IMR-90 (cell line): ENCODE measurements around the gene SVIP. TPM values are rescaled to one million over a fixed set of nuclear protein-coding genes. Genes with fewer than 3 reads are reported as not detected.

Experiments used
- ATAC-seq: fragments of 200-7000 bp; cut with Tn5 transposase; 2 replicates; pipeline ENCODE4 v1.9.1; 2020; ENCODE audit warnings: low read depth, mild to moderate bottlenecking, moderate library complexity
- BruUV-seq: library from RNA; stranded (reverse); fragments of 400-500 nt; replicated peaks from 2 replicates; lab custom pipeline; 2021; lab: Mats Ljungman, UMichigan
- CTCF ChIA-PET: fragments of 300-600 bp; formaldehyde crosslinking; extraction: SDS; loops from one replicate; lab custom pipeline; 2021; ENCODE audit warnings: antibody characterized with exemption; lab: Yijun Ruan, JAX
- POLR2A ChIA-PET: fragments of 300-600 bp; sonication (Branson Sonifier 250); formaldehyde crosslinking; loops from one replicate; lab custom pipeline; 2022; ENCODE audit warnings: antibody characterized with exemption; ENCODE audit not compliant: unreplicated experiment; lab: Charles Lee
- DNase-seq: peaks from one replicate; pipeline ENCODE4 v3.0.0; 2013
- H2AFZ ChIP-seq: replicated peaks from 2 replicates; pipeline ENCODE3; 2013; ENCODE audit warnings: low read length, mild to moderate bottlenecking; ENCODE audit not compliant: poor library complexity
- H2AK5ac ChIP-seq: 2 replicates; pipeline ENCODE4 v1.6.1; 2013; ENCODE audit warnings: low read depth, low read length, inconsistent platforms
- H2AK9ac ChIP-seq: replicated peaks from 2 replicates; pipeline ENCODE3; 2013; ENCODE audit warnings: mild to moderate bottlenecking, low read depth, low read length, moderate library complexity; ENCODE audit not compliant: poor library complexity
- H2BK120ac ChIP-seq: 2 replicates; pipeline ENCODE4 v1.6.1; 2013; ENCODE audit warnings: low read depth, low read length, inconsistent platforms
- H2BK15ac ChIP-seq: 3 replicates; pipeline ENCODE4 v1.6.1; 2013; ENCODE audit warnings: low read depth, low read length, inconsistent platforms
- H2BK20ac ChIP-seq: 2 replicates; pipeline ENCODE4 v1.6.1; 2013; ENCODE audit warnings: low read depth, mild to moderate bottlenecking, inconsistent platforms, low read length, moderate library complexity
- H2BK5ac ChIP-seq: 2 replicates; pipeline ENCODE4 v1.6.1; 2013; ENCODE audit warnings: mild to moderate bottlenecking, low read depth, low read length, inconsistent platforms; ENCODE audit not compliant: poor library complexity, severe bottlenecking
- H3K14ac ChIP-seq: replicated peaks from 2 replicates; pipeline ENCODE4 v1.6.1; 2013; ENCODE audit warnings: low read depth, low read length, inconsistent platforms
- H3K18ac ChIP-seq: 2 replicates; pipeline ENCODE4 v1.6.1; 2013; ENCODE audit warnings: low read depth, low read length, control low read depth
- H3K23ac ChIP-seq: 2 replicates; pipeline ENCODE4 v1.6.1; 2013; ENCODE audit warnings: low read depth, low read length, inconsistent platforms
- H3K27ac ChIP-seq: 2 replicates; pipeline ENCODE4 v1.5.1; 2013; ENCODE audit warnings: mild to moderate bottlenecking, control low read depth, low read length; ENCODE audit not compliant: insufficient read depth
- H3K27me3 ChIP-seq: 2 replicates; pipeline ENCODE4 v1.6.1; 2013; ENCODE audit warnings: low read length; ENCODE audit not compliant: control insufficient read depth, insufficient read depth
- H3K36me3 ChIP-seq: 2 replicates; pipeline ENCODE4 v1.6.1; 2013; ENCODE audit warnings: low read length, mixed read lengths; ENCODE audit not compliant: control insufficient read depth, insufficient read depth
- H3K4ac ChIP-seq: 2 replicates; pipeline ENCODE4 v1.6.1; 2013; ENCODE audit warnings: low read depth, low read length, inconsistent platforms
- H3K4me1 ChIP-seq: 2 replicates; pipeline ENCODE4 v1.6.1; 2013; ENCODE audit warnings: low read length, mixed read lengths; ENCODE audit not compliant: control insufficient read depth, insufficient read depth
- H3K4me2 ChIP-seq: 2 replicates; pipeline ENCODE4 v1.6.1; 2013; ENCODE audit warnings: low read depth, mild to moderate bottlenecking, control low read depth, low read length, moderate library complexity
- H3K4me3 ChIP-seq: 2 replicates; pipeline ENCODE4 v1.5.1; 2013; ENCODE audit warnings: low read depth, mild to moderate bottlenecking, control low read depth, low read length, moderate library complexity; ENCODE audit not compliant: insufficient read depth
- H3K56ac ChIP-seq: 2 replicates; pipeline ENCODE4 v1.6.1; 2013; ENCODE audit warnings: low read length, inconsistent platforms; ENCODE audit not compliant: insufficient read depth; ENCODE audit errors: extremely low read depth
- H3K79me1 ChIP-seq, 2 experiments: 2 replicates each; pipeline ENCODE4 v1.6.1; 2013; ENCODE audit warnings: low read length in 2 of 2, inconsistent platforms in 1 of 2, low read depth in 1 of 2
- H3K9ac ChIP-seq: 2 replicates; pipeline ENCODE4 v1.6.1; 2013; ENCODE audit warnings: low read depth, low read length, control low read depth
- H3K9me1 ChIP-seq: 2 replicates; pipeline ENCODE4 v1.6.1; 2013; ENCODE audit warnings: low read length, inconsistent platforms; ENCODE audit not compliant: insufficient read depth
- H3K9me3 ChIP-seq: 2 replicates; pipeline ENCODE4 v1.6.1; 2013; ENCODE audit warnings: low read length; ENCODE audit not compliant: control insufficient read depth, insufficient read depth
- H4K20me1 ChIP-seq: 2 replicates; pipeline ENCODE4 v1.6.1; 2013; ENCODE audit warnings: low read length, inconsistent platforms; ENCODE audit not compliant: insufficient read depth
- H4K5ac ChIP-seq: 2 replicates; pipeline ENCODE4 v1.6.1; 2013; ENCODE audit warnings: mild to moderate bottlenecking, low read depth, low read length, control low read depth
- H4K8ac ChIP-seq, 2 experiments: 2 replicates each; pipeline ENCODE4 v1.6.1; 2013; ENCODE audit warnings: low read depth in 2 of 2, low read length in 2 of 2, control low read depth in 1 of 2, inconsistent platforms in 1 of 2
- H4K91ac ChIP-seq: 2 replicates; pipeline ENCODE4 v1.6.1; 2013; ENCODE audit warnings: low read depth, low read length, inconsistent platforms; ENCODE audit not compliant: insufficient read depth
- BHLHE40 ChIP-seq: fragments of 150-350 bp; IDR thresholded peaks from 2 replicates; pipeline ENCODE4 v1.6.1; 2016; ENCODE audit warnings: mild to moderate bottlenecking, low read depth, low read length
- CEBPB ChIP-seq: IDR thresholded peaks from 2 replicates; pipeline ENCODE4 v1.6.1; 2012; ENCODE audit warnings: low read depth, low read length, improper control_type of control experiment
- CHD1 ChIP-seq: IDR thresholded peaks from 2 replicates; pipeline ENCODE4 v1.6.1; 2012; ENCODE audit warnings: low read depth, low read length, improper control_type of control experiment
- FOS ChIP-seq: fragments of 150-350 bp; IDR thresholded peaks from 2 replicates; pipeline ENCODE4 v1.6.1; 2016; ENCODE audit warnings: low read depth, low read length
- MAFK ChIP-seq: IDR thresholded peaks from 2 replicates; pipeline ENCODE4 v1.6.1; 2012; ENCODE audit warnings: low read depth, low read length, improper control_type of control experiment
- MAZ ChIP-seq: IDR thresholded peaks from 2 replicates; pipeline ENCODE4 v1.6.1; 2012; ENCODE audit warnings: low read depth, mild to moderate bottlenecking, low read length, improper control_type of control experiment, moderate library complexity, borderline replicate concordance
- MXI1 ChIP-seq: IDR thresholded peaks from 2 replicates; pipeline ENCODE4 v1.6.1; 2012; ENCODE audit warnings: low read depth, mild to moderate bottlenecking, low read length, moderate library complexity, borderline replicate concordance
- POLR2A ChIP-seq: IDR thresholded peaks from 2 replicates; pipeline ENCODE4 v1.6.1; 2012; ENCODE audit warnings: mild to moderate bottlenecking, low read depth, low read length
- RAD21 ChIP-seq: IDR thresholded peaks from 2 replicates; pipeline ENCODE4 v1.6.1; 2012; ENCODE audit warnings: low read length, improper control_type of control experiment
- RCOR1 ChIP-seq: IDR thresholded peaks from 2 replicates; pipeline ENCODE4 v1.6.1; 2012; ENCODE audit warnings: mild to moderate bottlenecking, low read length, improper control_type of control experiment; ENCODE audit not compliant: insufficient replicate concordance
- RFX5 ChIP-seq: IDR thresholded peaks from 2 replicates; pipeline ENCODE4 v1.8.0; 2012; ENCODE audit warnings: low read depth, mild to moderate bottlenecking, low read length, moderate library complexity
- SMC3 ChIP-seq: fragments of 150-350 bp; IDR thresholded peaks from 2 replicates; pipeline ENCODE4 v1.6.1; 2016; ENCODE audit warnings: low read depth, mild to moderate bottlenecking, antibody characterized with exemption, low read length, moderate library complexity
- WGBS, 2 experiments: methylation state at CpG; one replicate each; pipeline versions ENCODE4 v1.1.5 to v1.1.7; 2013; ENCODE audit warnings: missing lambda C conversion rate in 2 of 2; ENCODE audit not compliant: insufficient read length in 1 of 2; ENCODE audit errors: extremely low coverage in 2 of 2; 5-methylcytosine and 5-hydroxymethylcytosine counted together
- dilution Hi-C: fragments of 300-500 bp; cut with HindIII; formaldehyde crosslinking; loops from one replicate; pipeline ENCODE4 v1.14.3; 2018; ENCODE audit warnings: low sequenced_read_pairs; ENCODE audit not compliant: unreplicated experiment
- in situ Hi-C: fragments of 300-500 bp; cut with MboI; formaldehyde crosslinking; loops from 3 replicates; pipeline ENCODE4 v1.14.3; 2019; ENCODE audit warnings: low sequenced_read_pairs, inconsistent platforms, mixed read lengths
- intact Hi-C: fragments of 100-400 bp; cut with micrococcal nuclease; formaldehyde crosslinking; loops from 2 replicates; pipeline ENCODE4 v1.10.0; 2022
- polyA plus RNA-seq, 3 experiments: library from polyadenylated mRNA; depleted of rRNA; stranded (reverse); fragments of >200 nt; gene quantifications; 2 replicates each; pipeline ENCODE4 v1.2.3, GENCODE V29; 2012; ENCODE audit warnings: low replicate concordance in 1 of 3
- total RNA-seq: library from RNA; depleted of rRNA; stranded (reverse); fragments of >200 nt; gene quantifications from 2 replicates; pipeline ENCODE4 v1.2.3, GENCODE V29; 2012
- TF ChIP-seq, protein P1 (sequence below): fragments of 150-350 bp; IDR thresholded peaks from 2 replicates; pipeline ENCODE4 v1.6.1; 2016; ENCODE audit warnings: low read depth, mild to moderate bottlenecking, low read length, moderate library complexity, borderline replicate concordance
- TF ChIP-seq, protein P2 (sequence below): conservative IDR thresholded peaks from 2 replicates; pipeline ENCODE4 v1.5.1; 2012; ENCODE audit warnings: mild to moderate bottlenecking, low read depth, low read length, improper control_type of control experiment
- TF ChIP-seq, protein P3 (sequence below): fragments of 150-350 bp; IDR thresholded peaks from 2 replicates; pipeline ENCODE4 v1.6.1; 2017; ENCODE audit warnings: mild to moderate bottlenecking, antibody characterized with exemption, low read length, low read depth

SVIP gene
- total and polyA plus RNA-seq, 2 of the 4 experiments (the other 2 are of a cell fraction) = 2.0 to 6.8 TPM

DNA sequence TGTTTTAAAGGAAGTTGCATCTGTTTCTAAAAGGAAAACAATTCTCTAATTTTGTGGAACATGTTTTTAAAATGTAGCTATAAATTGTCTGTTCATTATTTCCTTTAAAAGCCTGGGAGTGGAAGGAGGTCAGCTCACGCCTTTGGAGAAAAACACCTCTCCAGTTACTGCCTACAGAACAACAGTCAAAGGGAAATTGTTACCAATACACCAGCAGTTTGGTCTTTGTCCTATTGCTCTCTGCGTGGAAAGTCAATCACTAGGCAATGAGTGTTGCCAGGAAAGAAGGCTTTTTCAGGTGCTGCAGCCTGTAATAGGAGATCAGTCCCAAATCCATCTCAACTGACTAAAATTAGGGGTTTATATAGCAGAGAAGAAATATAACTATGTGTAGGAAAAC lies 22.2 kb downstream of the SVIP start:
- TF ChIP-seq MXI1 (no peak), MAFK (no peak), RAD21 (no peak), CHD1 (no peak), FOS (no peak), RCOR1 (no peak), BHLHE40 (no peak), POLR2A (no peak), CEBPB (no peak), SMC3 (no peak), RFX5 (no peak), MAZ (no peak)
- TF ChIP-seq, protein P1, sequence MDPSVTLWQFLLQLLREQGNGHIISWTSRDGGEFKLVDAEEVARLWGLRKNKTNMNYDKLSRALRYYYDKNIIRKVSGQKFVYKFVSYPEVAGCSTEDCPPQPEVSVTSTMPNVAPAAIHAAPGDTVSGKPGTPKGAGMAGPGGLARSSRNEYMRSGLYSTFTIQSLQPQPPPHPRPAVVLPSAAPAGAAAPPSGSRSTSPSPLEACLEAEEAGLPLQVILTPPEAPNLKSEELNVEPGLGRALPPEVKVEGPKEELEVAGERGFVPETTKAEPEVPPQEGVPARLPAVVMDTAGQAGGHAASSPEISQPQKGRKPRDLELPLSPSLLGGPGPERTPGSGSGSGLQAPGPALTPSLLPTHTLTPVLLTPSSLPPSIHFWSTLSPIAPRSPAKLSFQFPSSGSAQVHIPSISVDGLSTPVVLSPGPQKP = no peak
- TF ChIP-seq, protein P2, sequence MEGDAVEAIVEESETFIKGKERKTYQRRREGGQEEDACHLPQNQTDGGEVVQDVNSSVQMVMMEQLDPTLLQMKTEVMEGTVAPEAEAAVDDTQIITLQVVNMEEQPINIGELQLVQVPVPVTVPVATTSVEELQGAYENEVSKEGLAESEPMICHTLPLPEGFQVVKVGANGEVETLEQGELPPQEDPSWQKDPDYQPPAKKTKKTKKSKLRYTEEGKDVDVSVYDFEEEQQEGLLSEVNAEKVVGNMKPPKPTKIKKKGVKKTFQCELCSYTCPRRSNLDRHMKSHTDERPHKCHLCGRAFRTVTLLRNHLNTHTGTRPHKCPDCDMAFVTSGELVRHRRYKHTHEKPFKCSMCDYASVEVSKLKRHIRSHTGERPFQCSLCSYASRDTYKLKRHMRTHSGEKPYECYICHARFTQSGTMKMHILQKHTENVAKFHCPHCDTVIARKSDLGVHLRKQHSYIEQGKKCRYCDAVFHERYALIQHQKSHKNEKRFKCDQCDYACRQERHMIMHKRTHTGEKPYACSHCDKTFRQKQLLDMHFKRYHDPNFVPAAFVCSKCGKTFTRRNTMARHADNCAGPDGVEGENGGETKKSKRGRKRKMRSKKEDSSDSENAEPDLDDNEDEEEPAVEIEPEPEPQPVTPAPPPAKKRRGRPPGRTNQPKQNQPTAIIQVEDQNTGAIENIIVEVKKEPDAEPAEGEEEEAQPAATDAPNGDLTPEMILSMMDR = no peak
- TF ChIP-seq, protein P3, sequence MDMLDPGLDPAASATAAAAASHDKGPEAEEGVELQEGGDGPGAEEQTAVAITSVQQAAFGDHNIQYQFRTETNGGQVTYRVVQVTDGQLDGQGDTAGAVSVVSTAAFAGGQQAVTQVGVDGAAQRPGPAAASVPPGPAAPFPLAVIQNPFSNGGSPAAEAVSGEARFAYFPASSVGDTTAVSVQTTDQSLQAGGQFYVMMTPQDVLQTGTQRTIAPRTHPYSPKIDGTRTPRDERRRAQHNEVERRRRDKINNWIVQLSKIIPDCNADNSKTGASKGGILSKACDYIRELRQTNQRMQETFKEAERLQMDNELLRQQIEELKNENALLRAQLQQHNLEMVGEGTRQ = no peak
- H3K79me1 ChIP-seq = no peaks in the 10 kb centered on the region
- H2BK15ac ChIP-seq = no peak overlapping the region
- H4K5ac ChIP-seq = no peak overlapping the region
- H3K9me3 ChIP-seq = no peaks in the 10 kb centered on the region
- H4K91ac ChIP-seq = no peak overlapping the region
- in situ Hi-C loops = no loop called here
- intact Hi-C loops = no loop called here
- H3K27me3 ChIP-seq = no peaks in the 10 kb centered on the region; the same call in 1 of the 2 replicates
- no CpG with 5 or more reads among the region's 2 CpGs for WGBS, 2 experiments
- no peak for DNase-seq
- H3K4ac ChIP-seq = no peak overlapping the region
- H3K14ac ChIP-seq = no peak overlapping the region
- H3K56ac ChIP-seq = no peak overlapping the region
- ChIA-PET POLR2A (no interaction called here), CTCF (interaction anchor here (1.1 kb wide), 1 partner anchor 12 kb away, joined by 4 read pairs; no protein-coding TSS in a partner anchor)
- H2AK9ac ChIP-seq = no peak overlapping the region
- H3K36me3 ChIP-seq = no peaks in the 10 kb centered on the region
- BruUV-seq = no TSS peak
- no peaks in the 10 kb centered on the region for H3K9me1 ChIP-seq
- no peak for ATAC-seq
- no peak overlapping the region for H3K4me2 ChIP-seq
- H3K4me3 ChIP-seq = no peak overlapping the region
- H2AFZ ChIP-seq = no peak overlapping the region
- no peak overlapping the region for H3K18ac ChIP-seq
- no peak overlapping the region for H2BK5ac ChIP-seq
- no peaks in the 10 kb centered on the region for H4K20me1 ChIP-seq
- H3K4me1 ChIP-seq = no peaks in the 10 kb centered on the region
- H2BK120ac ChIP-seq = no peak overlapping the region
- dilution Hi-C loops = no loop called here
- no peak overlapping the region for H2AK5ac ChIP-seq
- no peak overlapping the region for H2BK20ac ChIP-seq
- no peak overlapping the region for H3K23ac ChIP-seq
- H3K27ac ChIP-seq = no peak overlapping the region
- no peak overlapping the region for H4K8ac ChIP-seq
- no peak overlapping the region for H3K9ac ChIP-seq
